HG03175 (cell line): ENCODE data around the gene ALDH1A2.

ENCODE experiments used
- ATAC-seq: cut with Tn5 transposase; IDR thresholded peaks from one replicate; pipeline ENCODE4 v1.9.1; 2021; ENCODE audit warnings: mild to moderate bottlenecking, moderate library complexity; ENCODE audit not compliant: unreplicated experiment

ALDH1A2 gene

DNA sequence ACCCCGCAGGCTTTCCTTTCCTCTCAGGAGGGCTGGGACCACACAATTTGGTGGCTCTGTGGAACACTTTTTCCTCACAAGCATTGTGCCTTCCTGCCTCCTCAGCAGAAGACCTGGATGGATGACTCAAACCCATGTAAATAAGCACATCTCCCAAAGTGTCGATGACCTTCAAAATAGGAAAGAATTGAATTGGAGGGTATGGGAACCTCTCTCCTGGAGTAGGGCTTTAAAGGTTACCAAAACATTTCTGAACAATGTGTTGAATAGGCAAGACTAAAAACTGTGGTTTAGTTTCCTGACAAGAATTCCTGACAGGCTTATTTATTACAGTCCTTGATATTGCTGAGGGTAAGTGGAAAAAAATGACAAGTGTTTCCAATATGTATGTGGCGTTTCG is 118.2 kb downstream of the ALDH1A2 start:
- no peak for ATAC-seq

DNA sequence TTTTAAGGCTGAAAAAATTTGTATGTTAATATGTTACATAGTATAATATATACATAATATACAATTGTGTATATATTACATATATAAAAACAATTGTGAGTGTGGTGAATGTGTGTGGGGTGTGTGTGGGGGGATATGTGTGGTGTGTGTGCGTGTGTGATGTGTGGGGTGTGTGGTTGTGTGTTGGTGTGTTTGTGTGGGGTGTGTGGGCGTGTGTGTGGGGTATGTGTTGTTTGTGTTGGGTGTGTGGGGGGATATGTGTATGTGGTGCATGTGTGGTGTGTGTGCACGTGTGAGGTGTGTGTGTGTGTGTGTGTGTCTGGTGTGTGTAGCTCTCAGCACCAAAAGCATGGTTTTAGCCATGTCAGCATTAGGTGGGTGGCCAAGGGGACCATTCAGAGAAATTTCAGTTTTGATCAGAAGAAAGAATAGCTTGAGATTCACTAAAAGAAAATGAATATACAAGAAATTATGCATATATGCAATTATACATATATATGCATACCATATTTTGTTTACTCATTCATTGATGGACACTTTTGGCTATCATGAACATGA is 118.9 kb downstream of the ALDH1A2 start:
- ATAC-seq, result no peak

DNA sequence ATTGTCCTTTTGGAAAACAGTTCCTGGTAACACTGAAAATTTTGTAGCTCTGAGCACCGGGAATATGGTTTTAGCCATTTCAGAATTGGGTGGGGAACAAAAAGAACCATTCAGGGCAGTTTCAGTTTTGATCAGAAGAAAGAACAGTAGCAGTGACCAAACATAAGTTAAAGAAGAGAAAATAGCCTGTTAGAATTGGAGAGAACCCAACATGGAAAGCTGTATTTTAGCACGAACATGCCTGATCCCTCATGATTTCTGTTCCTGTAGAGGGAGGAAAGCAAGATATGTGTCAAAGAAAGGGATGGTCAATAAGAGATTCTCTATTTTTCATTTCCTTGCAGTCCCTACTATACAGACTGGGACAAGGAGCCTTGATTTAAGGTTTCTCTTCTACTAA is 119.9 kb downstream of the ALDH1A2 start:
- no peak for ATAC-seq

DNA sequence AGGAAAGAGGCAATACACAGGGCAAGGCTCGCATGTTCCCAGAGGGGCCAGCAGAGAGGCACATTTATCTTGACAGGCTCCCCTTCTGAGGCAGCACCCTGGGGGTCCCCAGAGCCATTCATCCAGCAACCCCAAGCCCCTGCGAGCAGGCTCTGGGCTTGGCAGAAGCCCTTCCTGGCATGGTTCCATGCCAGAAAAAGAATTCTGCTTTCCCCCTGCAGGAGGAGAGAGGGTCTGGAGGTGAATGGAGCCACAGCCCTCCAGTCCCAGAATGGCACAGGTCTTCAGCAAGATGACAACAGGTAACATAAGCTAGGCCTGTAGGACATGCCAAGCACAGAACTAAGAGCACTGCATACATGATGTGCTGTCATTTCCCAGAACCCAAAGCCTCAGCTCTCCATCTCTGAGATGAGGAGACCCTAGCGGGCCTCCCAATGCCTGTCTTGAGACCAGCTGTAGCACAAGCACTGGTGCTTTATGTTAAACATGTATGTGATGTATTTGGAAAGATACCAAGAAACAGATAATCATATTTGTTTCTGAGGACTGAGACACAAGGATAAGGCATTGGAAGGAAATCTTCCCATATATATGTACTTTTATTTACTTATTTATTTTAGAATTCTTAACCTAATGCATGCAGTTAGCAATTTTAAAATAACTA is 121.6 kb downstream of the ALDH1A2 start:
- ATAC-seq, result no peak

- ATAC-seq, result no peak
Measured at GRCh38 chr15:57943171-57943570, 122.3 kb downstream of the ALDH1A2 start.

- ATAC-seq, result no peak
Measured at GRCh38 chr15:57941816-57942215, 123.7 kb downstream of the ALDH1A2 start.

GRCh38 chr15:57932348-57932747 is 133.2 kb downstream of the ALDH1A2 start:
- ATAC-seq, result no peak

DNA sequence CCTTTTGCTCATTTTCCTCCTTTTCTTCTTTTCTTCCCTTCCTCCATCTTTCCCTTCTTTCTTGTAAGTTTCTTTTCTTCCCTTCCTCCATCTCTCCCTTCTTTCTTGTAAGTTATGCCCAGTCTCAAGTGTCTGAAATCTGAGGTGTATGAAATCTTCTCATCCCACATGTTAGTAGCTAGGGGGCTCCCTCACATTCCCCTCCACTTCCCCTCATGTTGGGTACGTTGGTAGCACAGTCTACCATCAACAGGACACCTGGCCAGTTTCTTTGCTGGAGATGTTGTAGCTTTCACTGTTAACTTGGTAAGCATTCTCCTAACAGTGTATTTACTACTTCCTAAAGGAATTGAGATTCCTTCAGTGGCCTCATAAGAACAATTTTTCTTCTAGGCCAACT is 133.9 kb downstream of the ALDH1A2 start:
- no peak for ATAC-seq

- no peak for ATAC-seq
Measured at GRCh38 chr15:57927091-57927631, 138.3 kb downstream of the ALDH1A2 start.

- ATAC-seq, result no peak
Measured at GRCh38 chr15:57925650-57926049, 139.9 kb downstream of the ALDH1A2 start.

- ATAC-seq, result no peak
Measured at GRCh38 chr15:57924598-57924997, 140.9 kb downstream of the ALDH1A2 start.

GRCh38 chr15:57923750-57924149 is 141.8 kb downstream of the ALDH1A2 start:
- no peak for ATAC-seq

DNA sequence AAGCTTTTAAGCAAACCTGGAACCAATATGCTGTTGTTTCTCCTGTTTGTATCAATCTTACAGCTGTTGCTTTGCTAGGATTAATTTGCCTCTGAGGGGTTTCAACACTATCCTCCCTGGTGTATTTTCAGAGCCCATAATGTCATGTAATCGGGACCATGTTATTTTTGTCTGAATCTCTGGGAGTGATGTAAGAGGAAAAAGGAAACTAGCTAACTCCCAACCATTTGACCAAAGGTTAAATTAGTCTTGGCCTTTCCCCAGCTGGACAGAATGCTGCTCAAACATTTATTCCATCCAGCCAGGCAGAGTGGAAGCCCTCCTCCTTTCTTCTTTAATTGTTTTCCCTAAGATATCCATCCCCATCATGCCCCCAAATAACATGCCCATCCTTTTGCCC is 142.2 kb downstream of the ALDH1A2 start:
- no peak for ATAC-seq

- no peak for ATAC-seq
Measured at GRCh38 chr15:57922776-57923175, 142.7 kb downstream of the ALDH1A2 start.

DNA sequence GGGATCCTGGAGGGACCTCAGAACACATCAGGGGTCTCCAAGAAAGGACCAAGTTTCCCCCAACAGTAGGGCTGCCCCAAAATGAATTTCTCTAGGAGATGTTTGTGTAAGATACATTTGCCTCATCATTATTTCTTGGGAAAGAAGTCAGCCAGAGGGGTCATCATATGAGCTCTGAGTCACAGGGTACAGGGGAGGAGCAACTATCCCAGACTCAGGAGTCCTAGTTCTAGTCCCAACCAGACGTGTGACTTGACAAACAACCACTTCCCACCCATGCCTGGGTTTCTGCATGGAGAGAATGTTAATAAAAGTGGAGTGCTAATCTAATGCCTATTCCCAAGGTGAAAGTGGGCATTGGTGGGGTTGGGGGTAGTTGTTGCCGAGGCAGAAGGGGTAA is 144.1 kb downstream of the ALDH1A2 start:
- ATAC-seq, result no peak

DNA sequence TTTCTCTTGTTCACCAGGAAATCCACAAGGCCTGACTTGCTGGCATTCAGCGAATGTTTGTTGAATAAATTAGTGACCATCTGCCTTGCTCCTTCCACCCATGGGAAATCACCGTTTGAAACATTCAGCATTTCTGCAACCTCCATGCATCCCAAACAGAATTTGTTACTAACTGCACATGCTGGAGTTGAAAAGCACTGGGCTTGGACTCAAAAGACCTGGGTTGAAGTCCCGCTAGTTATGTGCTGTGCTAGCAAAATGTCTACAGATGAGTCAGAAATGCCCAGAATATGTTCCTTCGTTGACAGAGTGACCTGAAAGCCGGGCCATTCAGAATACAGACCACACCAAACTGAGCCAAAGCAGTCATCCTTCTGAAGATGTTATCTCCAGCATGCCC is 144.6 kb downstream of the ALDH1A2 start:
- ATAC-seq, result no peak

DNA sequence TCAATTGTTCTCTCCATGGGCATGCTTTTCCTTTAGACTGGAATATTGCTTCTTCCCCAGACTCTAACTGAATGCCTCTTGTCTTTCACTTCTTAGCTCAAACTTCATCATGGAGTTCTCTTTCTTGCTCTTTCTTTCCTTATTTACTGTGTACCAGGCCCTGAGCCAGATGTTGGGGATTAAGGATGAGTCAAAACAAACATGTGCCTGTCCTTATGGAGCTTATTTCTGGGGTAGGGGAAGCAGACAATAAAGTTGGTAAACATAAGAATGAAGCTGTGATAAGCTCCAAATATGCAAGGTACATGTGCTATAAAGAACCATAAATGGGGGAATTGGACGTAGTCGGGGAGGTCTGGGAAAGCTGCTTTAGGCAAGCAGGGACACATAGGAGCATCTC is 145.8 kb downstream of the ALDH1A2 start:
- no peak for ATAC-seq

DNA sequence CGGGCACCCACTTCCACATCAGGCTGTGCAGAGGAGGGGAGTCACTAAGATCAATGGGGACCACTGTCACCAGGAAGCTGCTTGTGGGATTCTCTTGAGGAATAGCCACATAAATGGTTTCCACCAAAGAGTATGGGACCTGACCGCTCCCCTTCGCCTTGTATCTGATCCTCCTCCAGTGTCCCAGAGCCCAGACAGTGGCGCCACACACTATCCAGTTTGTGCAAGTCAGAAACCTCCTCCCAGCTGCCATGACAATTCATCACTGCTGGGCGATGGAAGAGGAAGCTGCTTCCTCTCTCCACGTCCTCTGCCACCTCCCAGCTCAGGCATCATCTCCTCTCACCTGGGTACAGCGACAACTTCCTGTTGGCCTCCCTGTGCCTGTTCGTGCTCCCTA is 147.5 kb downstream of the ALDH1A2 start:
- no peak for ATAC-seq

DNA sequence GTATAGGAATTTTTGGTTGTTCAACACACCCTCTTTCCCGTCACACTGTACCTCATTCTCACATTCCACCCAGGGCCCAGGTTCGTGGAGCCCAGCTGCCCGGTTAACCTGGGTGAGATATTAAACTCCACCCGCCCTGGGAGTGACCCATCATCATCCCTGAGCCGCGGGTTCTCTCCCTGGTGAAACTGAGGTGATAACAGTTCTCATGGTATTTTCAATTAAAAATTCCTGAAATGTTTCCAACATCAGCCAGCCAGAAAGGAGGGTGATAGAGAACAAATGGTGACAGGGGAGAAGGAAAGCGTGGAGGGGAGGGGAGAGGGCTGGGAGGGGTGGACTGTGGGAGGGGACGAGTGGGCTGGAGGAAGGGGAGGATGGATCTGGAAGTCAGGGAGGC is 148.8 kb downstream of the ALDH1A2 start:
- ATAC-seq, result no peak

DNA sequence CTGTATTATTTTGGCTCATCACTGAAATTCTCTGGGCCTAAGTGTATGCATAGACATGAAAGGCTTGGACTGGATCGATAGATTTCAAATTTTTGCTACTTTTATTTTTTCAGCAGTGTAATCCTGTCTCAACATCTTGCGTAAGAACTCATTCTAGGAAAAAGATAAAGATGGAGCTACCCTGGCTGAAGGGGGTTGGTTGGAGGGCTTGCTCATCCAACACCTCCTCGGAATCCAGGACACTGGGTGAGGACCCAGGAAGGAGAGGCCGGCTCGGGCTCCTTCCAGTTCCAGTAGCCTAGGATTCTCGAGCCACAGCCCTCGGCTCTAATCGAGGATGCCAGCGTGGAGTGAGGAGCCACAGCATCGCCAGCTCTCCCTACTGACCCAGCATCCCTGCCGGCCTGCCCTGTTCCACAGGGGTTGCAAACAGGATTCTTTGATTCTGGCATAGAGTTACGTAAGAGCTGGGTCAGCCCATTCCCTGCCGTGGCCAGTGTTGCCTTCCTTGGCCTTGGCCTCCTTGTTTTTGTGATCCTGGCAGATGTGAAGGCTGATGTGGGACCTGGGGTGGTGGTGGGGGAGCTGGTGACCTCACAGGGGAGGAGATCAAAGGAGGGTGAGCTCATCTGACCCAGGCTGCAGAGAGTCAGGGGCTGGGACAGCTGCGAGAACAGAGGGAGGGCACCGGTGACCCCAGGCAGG is 149.5 kb downstream of the ALDH1A2 start:
- ATAC-seq, result no peak

DNA sequence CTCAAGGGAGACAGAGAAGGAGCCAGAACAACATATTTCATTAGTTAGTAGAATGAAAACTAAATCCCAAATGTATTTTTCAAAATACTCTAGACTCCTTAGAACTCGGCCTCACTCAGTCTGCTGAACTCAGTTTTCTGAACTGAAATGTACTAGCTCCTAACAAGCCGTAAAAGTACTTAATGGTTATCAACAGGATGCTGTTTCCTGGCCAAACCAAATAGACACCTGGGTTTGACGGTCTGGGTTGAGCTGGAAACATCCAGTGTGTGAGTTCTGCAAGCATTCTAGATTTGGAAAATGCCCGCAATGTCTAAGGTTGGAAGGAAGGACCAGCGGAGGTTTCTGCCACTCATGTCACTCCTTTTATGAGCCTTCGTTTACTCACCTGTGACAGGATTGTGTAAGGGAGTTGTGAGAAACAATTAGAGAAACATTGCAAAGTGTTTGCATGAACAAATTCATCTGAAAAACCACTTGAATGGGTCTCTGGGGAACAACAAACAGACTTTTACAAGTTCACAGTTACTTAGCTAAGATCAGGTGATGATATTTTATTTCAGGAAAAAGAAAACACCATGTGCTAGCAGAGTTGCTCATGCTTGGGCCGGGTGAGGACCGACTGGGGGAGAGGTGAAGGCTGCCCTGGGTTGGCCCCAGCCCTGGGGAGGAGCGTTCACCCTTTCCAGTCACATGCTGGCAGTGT is 151.0 kb downstream of the ALDH1A2 start:
- no peak for ATAC-seq

- ATAC-seq, result no peak
Measured at GRCh38 chr15:57911247-57911646, 154.3 kb downstream of the ALDH1A2 start.
